ENCODE results near the gene LINGO3. TPM values are rescaled to one million over a fixed set of nuclear protein-coding genes. Genes with fewer than 3 reads are reported as not detected.

The LINGO3 gene
- total and polyA plus RNA-seq, 2 donors (not counting 1 experiment from before 2014, with no cell fraction given), result 1.1 to 3.9 TPM

GRCh38 chr19:2275588-2276428 lies 32.1 kb downstream of the LINGO3 start:
- peak overlapping the region; percentile 37 for H3K4me2 ChIP-seq (replicated peaks; ENCODE audit: low read depth, low read length, poor library complexity, severe bottlenecking)
- ChIA-PET CTCF (interaction anchor here (0.5 to 7.5 kb wide), 13 partner anchors 9 to 304 kb away, joined by 3 to 66 read pairs (median 18); partner anchors contain the start of gene SF3A2), POLR2A (interaction anchor here (0.6 to 10.8 kb wide), 7 partner anchors 13 to 421 kb away, joined by 3 to 134 read pairs (median 4); partner anchors contain the start of gene JSRP1)
- H3K4me3 ChIP-seq (ENCODE audit: control extremely low read depth in 1 of 5, extremely low read depth in 1 of 5, insufficient read depth in 1 of 5, low read depth in 2 of 5, low read length in 4 of 5), result no peak overlapping the region
- H3K9ac ChIP-seq (ENCODE audit: low read length), result no peak overlapping the region
- 97% methylated on average over 74 of the region's 74 CpGs for WGBS (ENCODE audit: insufficient coverage)
- Mint-ChIP-seq H3K9me3 (ENCODE audit: insufficient read depth) (no peaks in the 10 kb centered on the region), H3K27me3 (no peaks in the 10 kb centered on the region), H3K27ac (no peak overlapping the region), H3K4me1 (peaks cover 46% of the 10 kb centered on the region), H3K4me3 (no peak overlapping the region)
- DNase-seq, result no peak
- intact Hi-C loops (cut with micrococcal nuclease), result loop anchor here (2.0 to 10.0 kb wide), 3 partner anchors 13 to 199 kb away; partner anchors contain the start of gene GADD45B
- peaks cover 85% of the 10 kb centered on the region for H3K79me2 ChIP-seq (ENCODE audit: control insufficient read depth, insufficient read depth, low read length)
- peaks cover 39 to 60% of the 10 kb centered on the region in 2 donors for H3K4me1 ChIP-seq (ENCODE audit: control insufficient read depth in 2 of 2, insufficient read depth in 2 of 2, low read length in 2 of 2)
- H3K9me3 ChIP-seq (ENCODE audit: control extremely low read depth in 1 of 3, control insufficient read depth in 2 of 3, insufficient read depth in 1 of 3, low read length in 2 of 3), result no peaks in the 10 kb centered on the region
- H3K27me3 ChIP-seq (replicated peaks in 1 of 4; ENCODE audit: control extremely low read depth in 1 of 4, control insufficient read depth in 3 of 4, insufficient read depth in 4 of 4, low read length in 3 of 4), result no peaks in the 10 kb centered on the region
- no peak for ATAC-seq (ENCODE audit: low read depth)
- peaks cover 60% of the 10 kb centered on the region for H4K20me1 ChIP-seq (ENCODE audit: control insufficient read depth, insufficient read depth, low read length, poor library complexity, severe bottlenecking)
- TF ChIP-seq CTCF (IDR thresholded peaks at IDR 0.05) (no peak), EZH2 (IDR thresholded peaks at IDR 0.05; ENCODE audit: borderline replicate concordance, insufficient read depth, low read depth, low read length, poor library complexity, severe bottlenecking) (no peak)
- peaks cover 0 to 35% of the 10 kb centered on the region in 2 experiments for H3K36me3 ChIP-seq (replicated peaks in 1 of 2; ENCODE audit: control extremely low read depth in 1 of 2, control insufficient read depth in 1 of 2, extremely low read depth in 1 of 2, insufficient read depth in 2 of 2, low read length in 1 of 2)
- peak overlapping the region; percentile 18 to 41 for H3K27ac ChIP-seq (ENCODE audit: low read length in 2 of 2)
- no peak overlapping the region for H2AFZ ChIP-seq (ENCODE audit: insufficient read depth, low read depth, low read length, poor library complexity, severe bottlenecking)
